ENCODE measurements around the gene LCTL.

LCTL gene

DNA sequence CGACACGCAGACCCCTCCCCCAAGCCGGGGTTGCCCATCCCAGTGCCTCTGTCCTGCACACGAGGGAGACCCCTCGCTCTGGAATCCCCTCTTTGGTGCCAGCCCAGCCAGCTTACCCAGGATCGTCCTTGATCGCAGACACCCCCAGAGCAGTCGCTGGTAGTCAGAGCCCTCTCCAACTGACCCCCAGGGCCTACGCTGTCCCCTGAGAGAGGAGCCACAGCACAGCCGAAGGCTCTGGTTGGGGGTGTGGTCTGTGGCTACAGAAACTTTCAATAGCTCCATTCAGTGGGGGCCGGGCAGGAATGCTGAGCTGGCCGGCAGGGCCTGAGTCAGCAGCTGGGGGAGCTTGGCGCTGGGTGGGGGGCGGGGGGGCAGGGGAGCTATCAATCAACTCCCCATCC lies at the start of gene LCTL:
TSS of gene LCTL (minus strand) at position 258 of the 404 bp plus-strand sequence. CDS start 633 bp downstream, outside the sequence.
- no peak for FAIRE-seq

GRCh38 chr15:66614951-66615760 lies 49.4 kb upstream of the LCTL start:
- FAIRE-seq, result no peak

GRCh38 chr15:66614456-66614855 lies 48.7 kb upstream of the LCTL start:
- no peak for FAIRE-seq

DNA sequence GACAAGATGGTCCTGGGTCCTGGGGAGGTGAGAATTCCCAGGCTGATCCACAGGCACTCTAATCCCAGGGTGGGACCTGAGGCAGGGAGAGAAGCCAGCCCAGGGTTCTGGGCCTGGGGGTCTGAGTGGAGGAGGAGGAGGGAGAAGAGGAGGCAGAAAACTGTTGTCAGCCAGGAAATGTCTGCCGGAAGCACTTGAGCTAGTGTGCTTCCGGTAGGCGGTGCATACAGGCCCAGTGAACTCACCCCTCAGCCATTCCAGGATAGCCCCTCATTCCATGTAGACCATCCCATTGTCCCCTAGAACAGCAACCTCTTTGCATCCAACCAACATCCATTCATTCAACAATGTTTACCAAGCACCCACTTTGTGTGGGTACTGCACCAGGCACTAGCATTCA lies 47.9 kb upstream of the LCTL start:
- no peak for FAIRE-seq

- no peak for FAIRE-seq
Measured at GRCh38 chr15:66611257-66612053, 45.7 kb upstream of the LCTL start.

- no peak for FAIRE-seq
Measured at GRCh38 chr15:66609876-66610275, 44.1 kb upstream of the LCTL start.

- no peak for FAIRE-seq
Measured at GRCh38 chr15:66608881-66609280, 43.1 kb upstream of the LCTL start.

GRCh38 chr15:66608159-66608558 lies 42.4 kb upstream of the LCTL start:
- no peak for FAIRE-seq

GRCh38 chr15:66603301-66604179 lies 37.7 kb upstream of the LCTL start:
- FAIRE-seq, result no peak

- FAIRE-seq, result no peak
Measured at GRCh38 chr15:66601521-66601920, 35.7 kb upstream of the LCTL start.

GRCh38 chr15:66600240-66600627 lies 34.4 kb upstream of the LCTL start:
- no peak for FAIRE-seq

DNA sequence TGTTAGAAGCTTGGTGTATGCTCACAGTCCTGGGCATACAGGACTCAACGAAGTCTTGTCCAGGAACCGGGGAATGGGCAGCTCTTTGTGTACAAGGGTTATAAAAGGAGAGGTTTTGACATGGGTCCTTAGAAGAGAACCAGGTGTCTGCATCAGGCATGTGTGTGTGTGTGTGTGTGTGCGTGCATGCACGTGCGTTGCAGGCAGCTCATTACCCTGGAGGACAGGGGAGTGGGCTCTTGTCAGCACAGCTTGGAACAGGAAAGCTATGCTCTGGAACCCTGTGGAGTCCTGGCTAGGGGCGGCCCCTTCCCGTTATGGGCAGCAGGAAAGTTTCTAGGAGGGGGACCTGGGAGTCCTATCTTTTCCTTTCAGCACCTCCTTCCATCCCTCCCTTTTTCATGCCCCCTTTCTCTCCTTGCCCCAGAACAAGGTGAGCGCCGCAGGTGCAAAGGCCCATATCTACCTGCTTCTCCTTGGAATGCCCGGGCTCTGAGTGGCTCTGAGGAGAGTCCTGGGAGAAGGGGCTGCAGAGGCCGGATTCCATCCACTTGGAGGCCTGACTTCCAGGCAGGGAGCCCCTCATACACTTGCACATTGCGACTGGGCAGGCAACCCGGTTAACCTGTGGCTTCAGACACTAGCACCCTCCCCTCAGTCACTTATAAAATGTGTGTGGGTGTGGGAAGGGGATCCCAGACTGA lies 33.9 kb upstream of the LCTL start:
- FAIRE-seq, result no peak

GRCh38 chr15:66598095-66598815 lies 32.5 kb upstream of the LCTL start:
- FAIRE-seq, result no peak

GRCh38 chr15:66595931-66596545 lies 30.2 kb upstream of the LCTL start:
- FAIRE-seq, result no peak

GRCh38 chr15:66595332-66595731 lies 29.5 kb upstream of the LCTL start:
- FAIRE-seq, result no peak

DNA sequence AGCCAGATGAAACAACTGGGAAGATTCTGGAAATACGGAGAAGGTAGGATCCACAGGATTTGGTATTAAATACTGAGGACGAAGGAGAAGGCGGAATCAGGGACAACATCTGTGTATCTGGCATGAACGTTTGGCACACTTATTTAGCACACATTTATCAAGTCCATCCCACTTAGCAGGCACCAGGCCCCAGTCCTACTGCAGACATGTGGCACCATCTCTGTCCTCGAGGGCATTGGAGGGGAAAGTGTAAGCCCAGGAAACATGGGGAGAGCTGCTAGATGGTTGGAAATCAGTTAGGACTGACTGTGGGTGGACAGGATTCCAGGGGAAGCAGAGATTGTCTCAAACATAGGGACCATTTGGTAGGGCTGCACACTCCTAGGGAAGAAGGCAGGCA lies 29.0 kb upstream of the LCTL start:
- FAIRE-seq, result no peak

- no peak for FAIRE-seq
Measured at GRCh38 chr15:66594344-66594743, 28.5 kb upstream of the LCTL start.

GRCh38 chr15:66593219-66593780 lies 27.5 kb upstream of the LCTL start:
- FAIRE-seq, result no peak

- no peak for FAIRE-seq
Measured at GRCh38 chr15:66592505-66593218, 26.9 kb upstream of the LCTL start.

DNA sequence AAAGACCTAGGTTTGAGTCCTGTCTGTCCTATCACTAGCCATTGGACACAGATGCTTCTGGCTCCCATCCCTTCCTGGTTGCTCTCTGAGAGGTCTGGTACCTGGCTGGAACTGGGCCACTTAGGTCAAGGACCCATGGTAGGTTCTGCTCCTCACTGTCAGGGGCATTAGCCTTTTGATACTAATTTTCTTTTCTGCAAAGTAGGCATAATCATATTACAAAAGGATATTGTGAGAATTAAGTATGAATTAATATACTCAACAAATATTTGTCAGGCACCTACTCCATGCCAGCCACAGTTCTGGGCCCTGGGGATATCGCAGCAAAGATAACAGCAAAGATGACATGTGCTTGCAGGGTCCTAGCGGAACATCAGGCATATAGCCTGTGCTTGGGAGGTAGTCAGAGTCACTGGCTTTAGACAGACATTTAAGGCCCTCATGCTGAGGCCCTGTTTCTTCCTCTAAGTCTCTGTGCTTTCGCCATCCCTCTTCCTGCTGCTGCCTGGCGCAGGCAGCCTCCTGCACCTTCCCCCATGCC lies 25.6 kb upstream of the LCTL start:
- FAIRE-seq, result no peak
